ENCODE measurements around the gene DPM3.
"Not testable (repeated sequence)": the region's sequence is repeated elsewhere in the genome, so short reads cannot be mapped to it uniquely, and the experiment has no call there.

Gene DPM3

GRCh38 chr1:155125946-155126555 is 14.3 kb downstream of the DPM3 start:
- DNase-seq (ENCODE audit: low read depth in 2 of 2) = no peak

- DNase-seq (ENCODE audit: low read depth in 2 of 2) = no peak
Observed at GRCh38 chr1:155125511-155125945, 14.8 kb downstream of the DPM3 start.

- DNase-seq (ENCODE audit: low read depth in 2 of 2) = no peak
Observed at GRCh38 chr1:155124503-155125463, 15.5 kb downstream of the DPM3 start.

GRCh38 chr1:155123801-155124200 is 16.5 kb downstream of the DPM3 start:
- DNase-seq (ENCODE audit: low read depth in 2 of 2) = no peak

GRCh38 chr1:155122308-155122707 is 18.0 kb downstream of the DPM3 start:
- DNase-seq (ENCODE audit: low read depth in 2 of 2) = no peak

GRCh38 chr1:155121249-155121648 is 19.1 kb downstream of the DPM3 start:
- DNase-seq (ENCODE audit: low read depth in 2 of 2) = no peak

GRCh38 chr1:155120253-155120652 is 20.1 kb downstream of the DPM3 start:
- no peak for DNase-seq (ENCODE audit: low read depth in 2 of 2)

GRCh38 chr1:155118090-155118489 is 22.2 kb downstream of the DPM3 start:
- not testable (repeated sequence) for DNase-seq (ENCODE audit: low read depth in 2 of 2)

- DNase-seq (ENCODE audit: low read depth in 2 of 2) = no peak
Observed at GRCh38 chr1:155117610-155118009, 22.7 kb downstream of the DPM3 start.

GRCh38 chr1:155116113-155116764 is 24.1 kb downstream of the DPM3 start:
- DNase-seq (ENCODE audit: low read depth in 2 of 2) = no peak

- DNase-seq (ENCODE audit: low read depth in 2 of 2) = no peak
Observed at GRCh38 chr1:155113450-155113980, 26.8 kb downstream of the DPM3 start.

GRCh38 chr1:155110826-155111225 is 29.5 kb downstream of the DPM3 start:
- DNase-seq (ENCODE audit: low read depth in 2 of 2) = no peak

- no peak for DNase-seq (ENCODE audit: low read depth in 2 of 2)
Observed at GRCh38 chr1:155110381-155110780, 29.9 kb downstream of the DPM3 start.

- DNase-seq (ENCODE audit: low read depth in 2 of 2) = no peak
Observed at GRCh38 chr1:155108296-155108695, 32.0 kb downstream of the DPM3 start.

- DNase-seq (ENCODE audit: low read depth in 2 of 2) = no peak
Observed at GRCh38 chr1:155107309-155108264, 32.7 kb downstream of the DPM3 start.

- DNase-seq (ENCODE audit: low read depth in 2 of 2) = no peak
Observed at GRCh38 chr1:155106862-155107261, 33.5 kb downstream of the DPM3 start.

- DNase-seq (ENCODE audit: low read depth in 2 of 2) = no peak
Observed at GRCh38 chr1:155105604-155106011, 34.7 kb downstream of the DPM3 start.

GRCh38 chr1:155104605-155105534 is 35.5 kb downstream of the DPM3 start:
- no peak for DNase-seq (ENCODE audit: low read depth in 2 of 2)

GRCh38 chr1:155103325-155103724 is 37.0 kb downstream of the DPM3 start:
- DNase-seq (ENCODE audit: low read depth in 2 of 2) = no peak

GRCh38 chr1:155099331-155099730 is 41.0 kb downstream of the DPM3 start:
- no peak for DNase-seq (ENCODE audit: low read depth in 2 of 2)
